DMS79 (cell line): ENCODE measurements around the gene ZNRD2.

ENCODE experiments used
- DNase-seq: peaks from one replicate; lab custom pipeline; 2025; lab: John Stamatoyannopoulos, UW

Gene ZNRD2

DNA sequence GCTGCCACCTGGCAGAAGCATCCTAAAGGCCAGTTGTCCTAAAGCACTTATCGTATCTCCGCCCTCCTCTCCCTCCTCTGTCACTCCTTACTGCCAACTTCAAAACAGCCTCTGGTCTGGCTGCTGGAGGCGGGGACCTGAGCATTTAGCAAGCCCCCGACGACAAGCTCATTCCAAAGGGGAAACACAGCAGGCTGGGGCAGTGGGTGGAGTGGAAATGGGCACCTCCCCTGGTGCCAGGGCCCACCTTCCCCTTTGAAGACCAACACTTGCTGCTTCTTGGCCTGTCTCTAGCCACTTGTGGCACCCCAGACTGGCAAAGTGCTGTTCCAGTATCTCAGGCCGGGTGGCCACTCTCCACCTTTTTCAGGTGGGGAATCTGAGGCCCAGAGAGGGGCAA is 40.1 kb downstream of the ZNRD2 start:
- DNase-seq = no peak

GRCh38 chr11:65611028-65611757 is 40.9 kb downstream of the ZNRD2 start:
- DNase-seq = no peak

- DNase-seq = no peak
Measured at GRCh38 chr11:65611758-65612603, 41.7 kb downstream of the ZNRD2 start.

- DNase-seq = no peak
Measured at GRCh38 chr11:65612691-65613090, 42.4 kb downstream of the ZNRD2 start.

DNA sequence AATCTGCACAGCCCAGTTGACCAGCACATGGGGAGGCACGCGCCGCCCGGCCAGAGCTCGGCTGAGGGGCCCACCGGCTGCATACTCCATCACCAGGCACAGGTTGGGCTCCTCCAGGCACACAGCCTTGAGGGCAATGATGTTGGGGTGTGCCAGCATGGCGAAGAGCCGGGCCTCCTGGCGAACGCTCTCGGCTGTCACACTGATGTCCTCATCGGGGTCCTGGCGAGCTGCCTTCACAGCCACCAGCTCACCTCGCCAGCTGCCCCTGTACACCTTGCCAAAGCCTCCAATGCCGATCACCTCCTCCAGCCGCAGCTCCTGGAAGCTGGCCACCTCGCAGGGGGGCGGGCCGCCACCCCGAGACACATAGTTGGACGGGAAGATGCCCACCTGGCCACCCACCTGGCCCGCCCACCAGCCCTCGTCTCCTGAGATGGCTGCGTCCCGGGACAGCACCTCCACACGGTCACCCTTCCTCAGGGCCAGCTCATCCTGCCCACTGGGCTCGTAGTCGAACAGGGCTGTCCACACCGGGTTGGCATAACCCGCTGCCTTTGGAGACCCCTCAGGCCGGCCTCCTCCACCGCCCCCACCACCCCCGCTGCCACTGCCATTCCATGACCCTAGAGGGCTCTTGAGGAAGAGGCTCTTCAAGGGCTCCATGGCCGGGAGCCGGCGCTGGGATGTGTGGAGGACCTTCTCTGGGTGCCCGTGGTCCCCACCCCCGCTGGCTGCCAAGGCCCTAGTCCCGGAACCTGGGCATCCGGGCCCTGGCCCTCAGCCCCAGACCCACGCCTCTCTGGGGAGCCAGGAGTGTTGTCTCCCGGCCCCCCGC is 43.0 kb downstream of the ZNRD2 start:
- no peak for DNase-seq

DNA sequence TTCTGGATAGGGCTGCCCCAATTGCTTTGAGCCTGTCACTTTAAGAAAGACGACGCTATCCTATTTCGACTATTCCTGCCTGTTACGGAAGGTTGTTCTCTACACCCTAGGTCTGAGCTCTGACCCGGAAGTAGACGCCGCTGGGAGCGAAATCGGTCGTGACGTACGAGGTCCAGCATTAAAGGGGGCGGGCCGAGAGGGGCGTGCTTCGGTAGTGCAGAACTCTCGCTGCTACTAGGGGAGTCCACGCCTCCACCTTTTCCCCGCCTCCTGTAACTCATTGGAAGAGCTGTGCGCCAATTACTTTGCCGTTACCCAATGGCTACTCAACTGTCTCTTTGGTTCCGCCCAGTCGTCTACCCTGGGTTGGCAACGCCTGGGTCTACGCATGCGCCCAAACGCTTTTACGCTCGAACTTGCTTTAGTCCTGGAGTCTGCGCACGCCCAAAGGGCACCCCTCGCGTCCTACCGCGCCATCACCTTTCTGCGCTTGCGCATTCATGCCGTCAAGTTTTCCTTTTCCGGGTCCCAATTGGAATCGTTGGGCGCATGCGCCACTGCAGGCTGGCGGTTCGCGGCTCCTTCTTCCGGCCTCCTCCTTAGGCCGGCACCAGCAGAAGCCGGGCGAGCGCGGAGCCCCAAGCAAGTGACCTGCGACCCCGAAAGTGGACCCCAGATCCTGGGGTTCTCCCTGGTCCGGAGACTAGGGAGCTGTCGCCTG is 45.1 kb downstream of the ZNRD2 start, which contains the start of gene PCNX3:
TSS of gene PCNX3 (plus strand) at position 548 of the 721 bp plus-strand sequence. CDS start 536 bp downstream, outside the sequence.
- DNase-seq = peak; percentile 100

- DNase-seq = no peak
Measured at GRCh38 chr11:65615950-65616574, 45.8 kb downstream of the ZNRD2 start.

DNA sequence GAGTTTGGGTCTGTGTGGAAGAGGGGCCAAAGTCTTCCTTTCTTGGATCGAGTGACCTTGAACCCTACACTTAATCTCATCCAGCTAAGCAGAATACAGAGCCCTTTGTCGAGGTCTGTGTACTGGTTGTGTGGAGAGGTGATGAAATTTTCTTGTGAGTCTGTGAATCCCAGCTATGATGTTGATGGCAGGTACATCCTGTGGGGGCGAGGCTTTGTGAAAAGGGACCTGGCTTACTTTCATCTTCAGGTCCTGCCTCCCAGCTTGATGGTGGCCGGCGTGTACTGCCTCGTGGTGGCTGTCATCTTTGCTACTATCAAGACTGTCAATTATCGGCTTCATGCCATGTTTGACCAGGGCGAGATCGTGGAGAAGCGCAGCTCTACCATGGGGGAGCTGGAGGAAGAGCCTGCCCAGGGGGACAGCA is 46.3 kb downstream of the ZNRD2 start:
- DNase-seq = no peak

DNA sequence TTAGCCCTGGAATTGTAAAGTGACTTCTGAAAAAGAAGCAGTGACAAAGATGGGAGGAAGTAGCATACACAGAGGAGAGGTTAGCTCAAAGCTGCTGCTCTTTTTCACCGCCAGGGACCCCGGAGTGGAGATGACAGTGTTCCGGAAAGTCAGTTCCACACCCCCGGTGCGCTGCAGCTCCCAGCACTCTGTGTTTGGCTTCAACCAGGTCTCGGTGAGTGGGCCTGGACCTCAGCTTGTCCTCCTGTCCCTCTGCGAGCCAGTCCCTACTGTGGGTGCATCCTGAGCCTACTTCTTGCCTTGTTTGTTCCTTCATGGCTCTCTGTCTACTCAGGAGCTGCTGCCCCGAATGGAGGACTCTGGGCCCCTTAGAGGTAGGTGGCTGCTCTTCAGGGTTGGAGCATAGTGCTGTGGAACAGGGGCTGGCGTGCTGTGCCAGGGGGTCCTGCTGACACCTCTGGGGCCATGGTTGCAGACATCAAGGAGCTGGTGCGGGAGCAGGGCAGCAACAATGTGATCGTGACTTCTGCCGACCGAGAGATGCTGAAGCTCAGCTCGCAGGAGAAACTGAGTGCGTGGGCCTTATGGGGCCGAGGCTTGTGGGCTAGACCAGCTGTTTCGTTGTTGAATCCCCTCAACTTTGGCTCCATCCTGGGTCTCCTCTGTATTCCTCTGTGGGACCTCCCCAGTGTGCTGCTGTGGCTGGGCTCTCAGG is 47.0 kb downstream of the ZNRD2 start:
- DNase-seq = no peak

DNA sequence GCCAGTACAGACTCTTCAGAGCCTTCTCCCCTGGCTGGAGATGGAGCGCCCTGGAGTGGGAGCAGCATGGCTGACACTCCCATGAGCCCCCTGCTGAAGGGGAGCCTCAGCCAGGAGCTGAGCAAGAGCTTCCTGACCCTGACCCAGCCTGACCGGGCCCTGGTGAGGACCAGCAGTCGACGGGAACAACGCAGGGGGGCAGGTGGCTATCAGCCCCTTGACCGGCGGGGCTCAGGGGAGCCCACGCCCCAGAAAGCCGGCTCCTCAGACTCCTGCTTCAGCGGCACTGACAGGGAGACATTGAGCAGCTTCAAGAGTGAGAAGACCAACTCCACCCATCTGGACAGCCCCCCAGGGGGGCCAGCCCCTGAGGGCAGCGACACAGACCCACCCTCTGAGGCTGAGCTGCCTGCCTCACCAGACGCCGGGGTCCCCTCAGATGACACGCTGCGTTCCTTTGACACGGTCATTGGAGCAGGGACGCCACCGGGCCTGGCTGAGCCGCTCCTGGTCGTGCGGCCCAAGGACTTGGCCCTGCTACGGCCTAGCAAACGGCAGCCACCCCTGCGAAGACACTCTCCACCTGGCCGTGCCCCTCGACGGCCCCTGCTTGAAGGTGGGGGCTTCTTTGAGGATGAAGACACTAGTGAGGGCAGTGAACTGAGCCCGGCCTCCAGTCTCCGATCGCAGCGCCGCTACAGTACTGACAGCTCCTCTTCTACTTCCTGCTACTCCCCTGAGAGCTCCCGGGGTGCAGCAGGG is 47.9 kb downstream of the ZNRD2 start:
- DNase-seq = no peak

- DNase-seq = no peak
Measured at GRCh38 chr11:65618763-65619162, 48.5 kb downstream of the ZNRD2 start.

DNA sequence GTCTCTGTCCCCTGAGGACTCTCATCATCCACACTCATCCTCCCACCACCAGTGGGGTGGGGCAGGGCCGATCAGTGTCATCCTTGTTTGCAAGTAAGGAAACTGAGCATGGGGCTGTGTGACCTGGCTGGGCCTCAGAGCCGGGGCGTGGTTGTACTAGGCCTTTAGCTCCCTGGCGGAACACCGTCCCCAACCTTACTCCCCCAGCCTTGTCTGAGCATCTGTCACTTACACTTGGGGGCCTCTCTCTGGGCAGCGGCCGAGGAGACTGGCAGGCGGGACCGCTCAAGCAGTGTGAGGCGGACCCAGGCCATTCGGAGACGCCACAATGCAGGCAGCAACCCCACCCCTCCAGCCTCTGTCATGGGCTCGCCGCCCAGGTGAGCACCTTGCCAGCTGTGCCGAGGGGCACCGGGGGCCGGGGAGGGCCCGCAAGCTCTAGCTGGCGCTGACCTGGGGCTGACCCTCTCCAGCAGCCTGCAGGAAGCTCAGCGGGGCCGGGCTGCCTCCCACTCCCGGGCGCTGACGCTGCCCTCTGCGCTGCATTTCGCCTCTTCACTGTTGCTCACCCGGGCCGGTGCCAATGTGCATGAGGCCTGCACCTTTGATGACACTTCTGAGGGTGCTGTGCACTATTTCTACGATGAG is 49.1 kb downstream of the ZNRD2 start:
- DNase-seq = no peak

DNA sequence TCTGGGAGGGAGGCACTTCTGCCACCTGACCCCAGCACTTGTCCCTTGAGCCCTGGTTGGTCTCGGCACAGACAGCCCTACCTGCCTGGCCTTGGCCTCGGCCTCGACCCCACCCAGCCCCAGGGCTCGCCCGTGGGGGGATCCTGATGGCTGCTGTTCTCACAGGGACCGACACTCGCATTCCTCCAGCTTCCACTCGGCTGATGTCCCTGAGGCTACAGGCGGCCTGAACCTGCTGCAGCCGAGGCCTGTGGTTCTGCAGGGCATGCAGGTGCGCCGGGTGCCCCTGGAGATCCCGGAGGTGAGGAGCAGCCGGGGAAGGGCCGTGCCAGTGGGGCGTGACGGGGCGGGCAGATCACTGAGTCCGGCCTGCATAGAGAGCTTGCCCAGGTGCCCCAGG is 50.4 kb downstream of the ZNRD2 start:
- DNase-seq = no peak

DNA sequence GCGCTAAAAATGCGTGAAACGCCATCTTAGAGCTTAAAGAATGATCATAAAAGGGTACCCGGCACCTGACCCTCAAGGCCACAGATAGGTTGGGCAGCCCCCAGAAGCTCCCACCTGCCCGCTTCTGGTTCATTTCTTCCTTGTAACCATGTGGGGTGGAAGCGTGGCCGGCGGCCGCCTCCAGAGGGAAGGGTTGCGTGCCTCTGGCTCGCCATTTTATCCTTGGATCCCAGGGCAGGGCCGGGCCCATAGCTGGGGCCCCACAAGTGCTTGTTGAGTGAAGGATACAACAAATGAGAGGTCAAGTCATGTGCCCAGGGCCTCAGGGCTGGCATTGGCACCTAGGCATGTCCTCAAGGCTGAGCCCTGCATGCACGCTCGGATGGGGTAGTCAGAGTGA is 51.2 kb downstream of the ZNRD2 start:
- no peak for DNase-seq
